NCI-H1436 treated with DMSO at 0.1 percent for 48 hours (cell line): ENCODE measurements around the gene HENMT1.
"Not testable (repeated sequence)": the region's sequence is repeated elsewhere in the genome, so short reads cannot be mapped to it uniquely, and the experiment has no call there.

Experiments
- DNase-seq: peaks from one replicate; lab custom pipeline; 2025; lab: John Stamatoyannopoulos, UW

Gene HENMT1

GRCh38 chr1:108661030-108661609, at the start of gene HENMT1:
HENMT1 (minus strand) TSS chr1:108661093; CDS start chr1:108659884, 1,209 bp downstream.
- DNase-seq = no peak

GRCh38 chr1:108708691-108709660, 48.1 kb upstream of the HENMT1 start:
- no peak for DNase-seq

- no peak for DNase-seq
These were observed 45.8 kb upstream of the HENMT1 start for GRCh38 chr1:108706643-108707042.

- no peak for DNase-seq
These were observed 43.6 kb upstream of the HENMT1 start for GRCh38 chr1:108704496-108704895.

GRCh38 chr1:108703939-108704338, 43.0 kb upstream of the HENMT1 start:
- DNase-seq = no peak

- DNase-seq = not testable (repeated sequence)
These were observed 41.2 kb upstream of the HENMT1 start for GRCh38 chr1:108702109-108702508.

GRCh38 chr1:108701176-108701849, 40.4 kb upstream of the HENMT1 start:
- no peak for DNase-seq

GRCh38 chr1:108699375-108700332, 38.8 kb upstream of the HENMT1 start:
- DNase-seq = no peak

- no peak for DNase-seq
These were observed 34.6 kb upstream of the HENMT1 start for GRCh38 chr1:108695535-108695934.

GRCh38 chr1:108692724-108693655, 32.1 kb upstream of the HENMT1 start:
- no peak for DNase-seq

- DNase-seq = peak; percentile 21
These were observed 31.2 kb upstream of the HENMT1 start, which contains the start of gene PRPF38B for GRCh38 chr1:108691942-108692723. PRPF38B (plus strand) TSS chr1:108692310; CDS start chr1:108692592, 282 bp downstream.

- no peak for DNase-seq
These were observed 30.4 kb upstream of the HENMT1 start for GRCh38 chr1:108691128-108691941.

GRCh38 chr1:108686614-108687313, 25.9 kb upstream of the HENMT1 start:
- DNase-seq = no peak

- DNase-seq = no peak
These were observed 24.6 kb upstream of the HENMT1 start for GRCh38 chr1:108685529-108685928.

- DNase-seq = not testable (repeated sequence)
These were observed 20.8 kb upstream of the HENMT1 start for GRCh38 chr1:108681701-108682100.

- DNase-seq = no peak
These were observed 18.8 kb upstream of the HENMT1 start for GRCh38 chr1:108679586-108680213.

GRCh38 chr1:108678706-108679105, 17.8 kb upstream of the HENMT1 start:
- DNase-seq = no peak
